Ishikawa (cell line): Measurements from ENCODE around the gene PLIN5.

ENCODE experiments used
- CEBPB ChIP-seq: IDR thresholded peaks from 2 replicates; pipeline ENCODE4 v1.6.1; 2012
- CREB1 ChIP-seq: IDR thresholded peaks from 2 replicates; pipeline ENCODE4 v1.6.1; 2012; ENCODE audit warnings: low read depth
- EP300 ChIP-seq: IDR thresholded peaks from 2 replicates; pipeline ENCODE4 v1.6.1; 2012; ENCODE audit warnings: borderline replicate concordance
- FOXM1 ChIP-seq: IDR thresholded peaks from 2 replicates; pipeline ENCODE4 v1.6.1; 2012; ENCODE audit warnings: low read depth, borderline replicate concordance
- RAD21 ChIP-seq: IDR thresholded peaks from 2 replicates; pipeline ENCODE4 v1.6.1; 2012; ENCODE audit warnings: low read depth
- TAF1 ChIP-seq: IDR thresholded peaks from 2 replicates; pipeline ENCODE4 v1.6.1; 2012; ENCODE audit warnings: low read depth, mild to moderate bottlenecking
- YY1 ChIP-seq: IDR thresholded peaks from 2 replicates; pipeline ENCODE4 v1.6.1; 2012; ENCODE audit warnings: low read depth
- ZBTB7A ChIP-seq: IDR thresholded peaks from 2 replicates; pipeline ENCODE4 v1.6.1; 2012; ENCODE audit warnings: low read depth
- TF ChIP-seq, protein P1 (sequence below): IDR thresholded peaks from 2 replicates; pipeline ENCODE4 v1.6.1; 2012
- TF ChIP-seq, protein P2 (sequence below): IDR thresholded peaks from 2 replicates; pipeline ENCODE4 v1.6.1; 2012; ENCODE audit warnings: low read depth, mild to moderate bottlenecking
- TF ChIP-seq, protein P3 (sequence below): IDR thresholded peaks from 2 replicates; pipeline ENCODE4 v1.6.1; 2012

DNA sequence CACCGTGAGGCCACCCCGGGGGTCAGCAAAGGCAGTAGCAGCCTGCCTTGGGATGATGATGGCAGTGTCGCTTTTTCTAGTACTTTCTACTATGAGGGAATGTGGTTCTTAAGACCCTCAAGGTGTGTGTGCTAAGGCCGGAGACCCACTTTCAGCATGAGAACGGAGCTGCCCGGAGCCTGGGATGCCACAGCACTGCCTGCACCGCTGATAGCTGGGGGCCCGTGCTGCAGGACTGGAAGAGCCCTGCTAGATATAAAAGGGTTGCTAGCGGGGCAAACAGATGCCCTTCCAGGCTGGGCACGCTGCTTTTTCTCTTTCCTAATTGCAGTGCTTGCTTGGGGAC lies 31.2 kb downstream of the PLIN5 start:
- TF ChIP-seq CREB1: no peak
- TF ChIP-seq, protein P1, sequence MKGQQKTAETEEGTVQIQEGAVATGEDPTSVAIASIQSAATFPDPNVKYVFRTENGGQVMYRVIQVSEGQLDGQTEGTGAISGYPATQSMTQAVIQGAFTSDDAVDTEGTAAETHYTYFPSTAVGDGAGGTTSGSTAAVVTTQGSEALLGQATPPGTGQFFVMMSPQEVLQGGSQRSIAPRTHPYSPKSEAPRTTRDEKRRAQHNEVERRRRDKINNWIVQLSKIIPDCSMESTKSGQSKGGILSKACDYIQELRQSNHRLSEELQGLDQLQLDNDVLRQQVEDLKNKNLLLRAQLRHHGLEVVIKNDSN: no peak
- TF ChIP-seq TAF1: no peak
- TF ChIP-seq, protein P2, sequence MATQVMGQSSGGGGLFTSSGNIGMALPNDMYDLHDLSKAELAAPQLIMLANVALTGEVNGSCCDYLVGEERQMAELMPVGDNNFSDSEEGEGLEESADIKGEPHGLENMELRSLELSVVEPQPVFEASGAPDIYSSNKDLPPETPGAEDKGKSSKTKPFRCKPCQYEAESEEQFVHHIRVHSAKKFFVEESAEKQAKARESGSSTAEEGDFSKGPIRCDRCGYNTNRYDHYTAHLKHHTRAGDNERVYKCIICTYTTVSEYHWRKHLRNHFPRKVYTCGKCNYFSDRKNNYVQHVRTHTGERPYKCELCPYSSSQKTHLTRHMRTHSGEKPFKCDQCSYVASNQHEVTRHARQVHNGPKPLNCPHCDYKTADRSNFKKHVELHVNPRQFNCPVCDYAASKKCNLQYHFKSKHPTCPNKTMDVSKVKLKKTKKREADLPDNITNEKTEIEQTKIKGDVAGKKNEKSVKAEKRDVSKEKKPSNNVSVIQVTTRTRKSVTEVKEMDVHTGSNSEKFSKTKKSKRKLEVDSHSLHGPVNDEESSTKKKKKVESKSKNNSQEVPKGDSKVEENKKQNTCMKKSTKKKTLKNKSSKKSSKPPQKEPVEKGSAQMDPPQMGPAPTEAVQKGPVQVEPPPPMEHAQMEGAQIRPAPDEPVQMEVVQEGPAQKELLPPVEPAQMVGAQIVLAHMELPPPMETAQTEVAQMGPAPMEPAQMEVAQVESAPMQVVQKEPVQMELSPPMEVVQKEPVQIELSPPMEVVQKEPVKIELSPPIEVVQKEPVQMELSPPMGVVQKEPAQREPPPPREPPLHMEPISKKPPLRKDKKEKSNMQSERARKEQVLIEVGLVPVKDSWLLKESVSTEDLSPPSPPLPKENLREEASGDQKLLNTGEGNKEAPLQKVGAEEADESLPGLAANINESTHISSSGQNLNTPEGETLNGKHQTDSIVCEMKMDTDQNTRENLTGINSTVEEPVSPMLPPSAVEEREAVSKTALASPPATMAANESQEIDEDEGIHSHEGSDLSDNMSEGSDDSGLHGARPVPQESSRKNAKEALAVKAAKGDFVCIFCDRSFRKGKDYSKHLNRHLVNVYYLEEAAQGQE: no peak
- TF ChIP-seq, protein P3, sequence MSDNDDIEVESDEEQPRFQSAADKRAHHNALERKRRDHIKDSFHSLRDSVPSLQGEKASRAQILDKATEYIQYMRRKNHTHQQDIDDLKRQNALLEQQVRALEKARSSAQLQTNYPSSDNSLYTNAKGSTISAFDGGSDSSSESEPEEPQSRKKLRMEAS: no peak
- no peak for TF ChIP-seq FOXM1
- no peak for TF ChIP-seq EP300
- TF ChIP-seq ZBTB7A: no peak
- no peak for TF ChIP-seq RAD21
- TF ChIP-seq CEBPB: no peak
- TF ChIP-seq YY1: no peak
